ENCODE measurements around the gene TFAP2A.

- TF ChIP-seq CTCF (IDR thresholded peaks at IDR 0.05 in 8 of 11, conservative IDR thresholded peaks at IDR 0.05 in 3 of 11): no peak
- TF ChIP-seq POLR2A (IDR thresholded peaks at IDR 0.05): no peak
- no peak for TF ChIP-seq POLR2AphosphoS5 (IDR thresholded peaks at IDR 0.05)
Measured at GRCh38 chr6:10398446-10399218, 16.2 kb downstream of the TFAP2A start.

Measured in spleen (tissue), 7 donors.